Body of pancreas (tissue), 4 donors: ENCODE data around the gene SEC31A.

ENCODE experiments used
- CTCF ChIP-seq, 7 experiments: fragments of 450-650 bp in 4 of 7; fragments of 200-600 bp in 3 of 7; sonication (generic) in 3 of 7; IDR thresholded peaks; one replicate each; pipeline ENCODE4 v1.5.1; 2016 to 2019; ENCODE audit warnings: antibody characterized with exemption in 7 of 7
- POLR2A ChIP-seq, 3 donors: fragments of 450-650 bp; IDR thresholded peaks; one replicate each; pipeline ENCODE4 v1.6.1; 2016; ENCODE audit warnings: antibody characterized with exemption in 3 of 3, mild to moderate bottlenecking in 2 of 3

GRCh38 chr4:82780752-82781231 lies 110.2 kb downstream of the SEC31A start:
- TF ChIP-seq POLR2A (IDR thresholded peaks at IDR 0.05) = peak in 1 of 3 donors; percentile 47
- peak in 4 of 7 experiments; percentile 1 to 16 (median 9) for TF ChIP-seq CTCF (IDR thresholded peaks at IDR 0.05)
